Neuronal stem cell (in vitro differentiated cells): ENCODE results near the gene MRGPRG. TPM values are rescaled to one million over a fixed set of nuclear protein-coding genes. Genes with fewer than 3 reads are reported as not detected.
"Not testable (repeated sequence)": the region's sequence is repeated elsewhere in the genome, so short reads cannot be mapped to it uniquely, and the experiment has no call there.

Source experiments
- DNase-seq: peaks from one replicate; pipeline ENCODE4 v3.0.0-alpha.2; 2013; ENCODE audit warnings: low spot score
- H2AFZ ChIP-seq: one replicate; pipeline ENCODE4 v1.6.1; 2013; ENCODE audit warnings: mild to moderate bottlenecking, low read length, inconsistent platforms
- H2AK5ac ChIP-seq: 2 replicates; pipeline ENCODE4 v1.6.1; 2013; ENCODE audit warnings: low read depth, mild to moderate bottlenecking, inconsistent platforms, low read length, moderate library complexity, mixed read lengths
- H2BK120ac ChIP-seq: 2 replicates; pipeline ENCODE4 v1.6.1; 2013; ENCODE audit warnings: low read depth, mild to moderate bottlenecking, inconsistent platforms, low read length, moderate library complexity, mixed read lengths
- H2BK12ac ChIP-seq: one replicate; pipeline ENCODE4 v1.6.1; 2013; ENCODE audit warnings: low read length, inconsistent platforms
- H2BK15ac ChIP-seq: 2 replicates; pipeline ENCODE4 v1.6.1; 2013; ENCODE audit warnings: mild to moderate bottlenecking, low read length, inconsistent platforms, mixed read lengths
- H2BK5ac ChIP-seq: one replicate; pipeline ENCODE4 v1.6.1; 2013; ENCODE audit warnings: inconsistent platforms, mild to moderate bottlenecking, low read length, moderate library complexity
- H3K14ac ChIP-seq: one replicate; pipeline ENCODE4 v1.6.1; 2013; ENCODE audit warnings: low read length, inconsistent platforms
- H3K18ac ChIP-seq: 2 replicates; pipeline ENCODE4 v1.6.1; 2013; ENCODE audit warnings: low read length, inconsistent platforms
- H3K23ac ChIP-seq: 2 replicates; pipeline ENCODE4 v1.6.1; 2013; ENCODE audit warnings: low read depth, mild to moderate bottlenecking, mixed read lengths, low read length, inconsistent platforms; ENCODE audit not compliant: poor library complexity
- H3K27ac ChIP-seq: replicated peaks from 3 replicates; pipeline ENCODE4 v1.5.1; 2013; ENCODE audit warnings: low read length, inconsistent platforms
- H3K27me3 ChIP-seq, 3 experiments: 2 replicates each; pipeline ENCODE4 v1.6.1; 2013; ENCODE audit warnings: low read length in 3 of 3, mild to moderate bottlenecking in 2 of 3, inconsistent platforms in 1 of 3, low read depth in 1 of 3, mixed read lengths in 1 of 3, moderate library complexity in 1 of 3; ENCODE audit not compliant: control insufficient read depth in 3 of 3, insufficient read depth in 3 of 3
- H3K36me3 ChIP-seq, 2 donors: replicated peaks in 1 of 2; 2 replicates each; pipeline ENCODE4 v1.6.1; 2013; ENCODE audit warnings: low read length in 2 of 2; ENCODE audit not compliant: control insufficient read depth in 2 of 2, insufficient read depth in 2 of 2
- H3K4ac ChIP-seq: 2 replicates; pipeline ENCODE4 v1.6.1; 2013; ENCODE audit warnings: inconsistent platforms, mild to moderate bottlenecking, low read length, moderate library complexity
- H3K4me1 ChIP-seq, 2 donors: 1 replicate in 1 of 2; 2 replicates in 1 of 2; pipeline ENCODE4 v1.6.1; 2013; ENCODE audit warnings: low read length in 2 of 2, low read depth in 1 of 2; ENCODE audit not compliant: control insufficient read depth in 2 of 2, insufficient read depth in 1 of 2
- H3K4me2 ChIP-seq: one replicate; pipeline ENCODE4 v1.6.1; 2013; ENCODE audit warnings: mild to moderate bottlenecking, low read length, inconsistent platforms; ENCODE audit not compliant: insufficient read depth, poor library complexity, severe bottlenecking
- H3K4me3 ChIP-seq, 2 donors: 2 replicates each; pipeline ENCODE4 v1.5.1; 2013; ENCODE audit warnings: low read length in 2 of 2, mild to moderate bottlenecking in 2 of 2, inconsistent platforms in 1 of 2, moderate library complexity in 1 of 2
- H3K79me1 ChIP-seq: one replicate; pipeline ENCODE4 v1.6.1; 2013; ENCODE audit warnings: low read depth, mild to moderate bottlenecking, inconsistent platforms, low read length, moderate library complexity
- H3K9ac ChIP-seq: one replicate; pipeline ENCODE4 v1.6.1; 2013; ENCODE audit warnings: mild to moderate bottlenecking, low read depth, low read length, inconsistent platforms; ENCODE audit not compliant: poor library complexity
- H3K9me3 ChIP-seq, 2 donors: replicated peaks in 1 of 2; 2 replicates each; pipeline versions ENCODE3 to v1.6.1; 2013; ENCODE audit warnings: low read length in 2 of 2, mild to moderate bottlenecking in 2 of 2, inconsistent platforms in 1 of 2, low read depth in 1 of 2, mixed read lengths in 1 of 2, moderate library complexity in 1 of 2; ENCODE audit not compliant: control insufficient read depth in 2 of 2, insufficient read depth in 1 of 2
- H4K8ac ChIP-seq: one replicate; pipeline ENCODE4 v1.6.1; 2013; ENCODE audit warnings: low read depth, mild to moderate bottlenecking, inconsistent platforms, low read length, moderate library complexity
- H4K91ac ChIP-seq: one replicate; pipeline ENCODE4 v1.6.1; 2013; ENCODE audit warnings: low read length, low read depth, mild to moderate bottlenecking, inconsistent platforms; ENCODE audit not compliant: poor library complexity
- WGBS, 2 donors: extraction: QIAGEN DNeasy Blood & Tissue Kit; methylation state at CpG; one replicate each; pipeline ENCODE4 v1.1.7; 2013; ENCODE audit warnings: missing lambda C conversion rate in 2 of 2, mixed read lengths in 1 of 2; ENCODE audit not compliant: insufficient read length in 2 of 2, insufficient replicate concordance in 1 of 2; ENCODE audit errors: extremely low coverage in 2 of 2; 5-methylcytosine and 5-hydroxymethylcytosine counted together
- polyA plus RNA-seq, 2 experiments: library from polyadenylated mRNA; stranded (reverse); fragments of 200-250 nt; gene quantifications; one replicate each; pipeline ENCODE4 v1.2.3, GENCODE V29; 2013

The MRGPRG gene
- not detected for polyA plus RNA-seq (2013, experiment 1 of 2)
- polyA plus RNA-seq (2013, experiment 2 of 2), result not detected

- Histone ChIP-seq H3K4me1 (peaks cover 0 to 3% of the 10 kb centered on the region in 2 donors), H2BK5ac (peak within 1 kb of the TSS; percentile 75), H3K79me1 (peaks cover 3% of the 10 kb centered on the region), H3K18ac (peak within 1 kb of the TSS; percentile 85), H3K27me3 (peaks cover 0 to 36% (median 0%) of the 10 kb centered on the region in 3 experiments), H3K36me3 (no peaks in the 10 kb centered on the region), H2BK120ac (peak within 1 kb of the TSS; percentile 47), H3K4me2 (no peak within 1 kb of the TSS), H3K4me3 (no peak within 1 kb of the TSS), H3K27ac (no peak within 1 kb of the TSS), H3K4ac (peak within 1 kb of the TSS; percentile 98), H2BK15ac (peak within 1 kb of the TSS; percentile 92), H2AK5ac (peak within 1 kb of the TSS; percentile 99), H4K91ac (no peak within 1 kb of the TSS), H3K9ac (peak within 1 kb of the TSS; percentile 60), H2BK12ac (peak within 1 kb of the TSS; percentile 99), H4K8ac (peak within 1 kb of the TSS; percentile 17), H2AFZ (no peak within 1 kb of the TSS), H3K14ac (peak within 1 kb of the TSS; percentile 71), H3K9me3 (no peaks in the 10 kb centered on the region), H3K23ac (peak within 1 kb of the TSS; percentile 55)
- WGBS, 2 donors, result no CpG with 5 or more reads among the region's 35 CpGs
- no peak for DNase-seq
Measured at GRCh38 chr11:3218483-3219280, at the start of gene MRGPRG. TSS of gene MRGPRG (minus strand) at chr11:3218813. CDS start at chr11:3218813, 0 bp downstream.

- H2BK5ac ChIP-seq, H3K27me3 ChIP-seq, H3K4me1 ChIP-seq, H3K4ac ChIP-seq, H2BK15ac ChIP-seq, H2BK12ac ChIP-seq, H4K8ac ChIP-seq, H2AFZ ChIP-seq, H3K14ac ChIP-seq, H3K18ac ChIP-seq, H3K27ac ChIP-seq, H4K91ac ChIP-seq, H3K79me1 ChIP-seq, H3K36me3 ChIP-seq, H3K4me2 ChIP-seq, H3K9ac ChIP-seq, DNase-seq, H2AK5ac ChIP-seq, H3K23ac ChIP-seq, H2BK120ac ChIP-seq, H3K9me3 ChIP-seq, H3K4me3 ChIP-seq: not testable (repeated sequence)
- WGBS, 2 donors, result no CpG with 5 or more reads among the region's 7 CpGs
Measured at GRCh38 chr11:3262548-3262947, 43.9 kb upstream of the MRGPRG start.

GRCh38 chr11:3261831-3262230, 43.2 kb upstream of the MRGPRG start:
- H3K9me3 ChIP-seq, H3K4me1 ChIP-seq, H2BK12ac ChIP-seq, H3K4ac ChIP-seq, H3K4me3 ChIP-seq, H4K91ac ChIP-seq, H3K79me1 ChIP-seq, H2AFZ ChIP-seq, H3K14ac ChIP-seq, H3K36me3 ChIP-seq, H4K8ac ChIP-seq, H2BK120ac ChIP-seq, H3K27me3 ChIP-seq, H3K27ac ChIP-seq, H2BK15ac ChIP-seq, H3K23ac ChIP-seq, DNase-seq, H3K9ac ChIP-seq, H2AK5ac ChIP-seq, H2BK5ac ChIP-seq, H3K18ac ChIP-seq, H3K4me2 ChIP-seq: not testable (repeated sequence)
- no CpG with 5 or more reads among the region's 8 CpGs for WGBS, 2 donors

- no CpG with 5 or more reads among the region's 1 CpG for WGBS, 2 donors
- not testable (repeated sequence) for H2AFZ ChIP-seq, H2AK5ac ChIP-seq, H3K4ac ChIP-seq, H3K9ac ChIP-seq, DNase-seq, H3K27ac ChIP-seq, H3K14ac ChIP-seq, H3K36me3 ChIP-seq, H4K91ac ChIP-seq, H2BK15ac ChIP-seq, H3K79me1 ChIP-seq, H3K27me3 ChIP-seq, H3K4me3 ChIP-seq, H3K18ac ChIP-seq, H2BK5ac ChIP-seq, H3K4me2 ChIP-seq, H3K23ac ChIP-seq, H2BK120ac ChIP-seq, H2BK12ac ChIP-seq, H3K9me3 ChIP-seq, H4K8ac ChIP-seq, H3K4me1 ChIP-seq
Measured at GRCh38 chr11:3257509-3257908, 38.9 kb upstream of the MRGPRG start.
